SH-SY5Y (cell line): ENCODE data around the gene TNFRSF18.

ENCODE experiments used
- GATA2 ChIP-seq: IDR thresholded peaks from 2 replicates; pipeline ENCODE4 v1.6.1; 2011; ENCODE audit warnings: mild to moderate bottlenecking, low read depth, low read length
- GATA3 ChIP-seq: IDR thresholded peaks from 2 replicates; pipeline ENCODE4 v1.6.1; 2011; ENCODE audit warnings: low read depth, mild to moderate bottlenecking, low read length, moderate library complexity

- no peak for TF ChIP-seq GATA3
- TF ChIP-seq GATA2 = no peak
Measured at GRCh38 chr1:1162597-1163537, 43.5 kb downstream of the TNFRSF18 start.
